Panc1 (cell line): ENCODE data around the gene CYP27A1. TPM values are rescaled to one million over a fixed set of nuclear protein-coding genes. Genes with fewer than 3 reads are reported as not detected.

Experiments
- ATAC-seq: fragments of 200-7000 bp; cut with Tn5 transposase; 2 replicates; pipeline ENCODE4 v1.9.1; 2020; ENCODE audit warnings: mild to moderate bottlenecking, moderate library complexity
- BruUV-seq: library from RNA; stranded (reverse); fragments of 400-500 nt; replicated peaks from 2 replicates; lab custom pipeline; 2021; lab: Mats Ljungman, UMichigan
- CTCF ChIA-PET: fragments of 300-600 bp; sonication (Branson Sonifier 250); formaldehyde crosslinking; loops from one replicate; lab custom pipeline; 2022; ENCODE audit warnings: antibody characterized with exemption; lab: Charles Lee
- POLR2A ChIA-PET: fragments of 300-600 bp; sonication (Branson Sonifier 250); formaldehyde crosslinking; loops from one replicate; lab custom pipeline; 2022; ENCODE audit warnings: antibody characterized with exemption; lab: Charles Lee
- DNase-seq: peaks from one replicate; pipeline ENCODE4 v3.0.0-alpha.2; 2010; ENCODE audit warnings: low read depth, low spot score
- H3K27ac ChIP-seq: 2 replicates; pipeline ENCODE4 v1.5.1; 2011; ENCODE audit warnings: mild to moderate bottlenecking, low read length, inconsistent platforms
- H3K27me3 ChIP-seq: fragments of 200-500 bp; sonication (Bioruptor generic); 2 replicates; pipeline ENCODE4 v1.6.0; 2014; ENCODE audit warnings: low read length, inconsistent platforms; ENCODE audit not compliant: control insufficient read depth, insufficient read depth
- H3K36me3 ChIP-seq: fragments of 200-500 bp; sonication (Bioruptor generic); 2 replicates; pipeline ENCODE4 v1.5.1; 2014; ENCODE audit warnings: inconsistent platforms, mild to moderate bottlenecking, low read length, moderate library complexity; ENCODE audit not compliant: control insufficient read depth, insufficient read depth
- H3K4me1 ChIP-seq: 2 replicates; pipeline ENCODE4 v1.5.1; 2011; ENCODE audit warnings: inconsistent platforms, mild to moderate bottlenecking, low read length, moderate library complexity; ENCODE audit not compliant: control insufficient read depth, insufficient read depth
- H3K4me3 ChIP-seq, 2 experiments: 2 replicates each; pipeline ENCODE4 v1.5.1; 2011 to 2012; ENCODE audit warnings: low read depth in 2 of 2, low read length in 2 of 2, mild to moderate bottlenecking in 2 of 2, inconsistent platforms in 1 of 2, moderate library complexity in 1 of 2
- H3K9me3 ChIP-seq: fragments of 200-500 bp; sonication (Bioruptor generic); 2 replicates; pipeline ENCODE4 v1.5.1; 2014; ENCODE audit warnings: low read depth, mild to moderate bottlenecking, inconsistent platforms, low read length, moderate library complexity; ENCODE audit not compliant: control insufficient read depth, insufficient read depth
- POLR2AphosphoS5 ChIP-seq: IDR thresholded peaks from 2 replicates; pipeline ENCODE4 v1.6.1; 2012; ENCODE audit warnings: mild to moderate bottlenecking, low read depth, low read length, moderate library complexity
- SIN3A ChIP-seq: IDR thresholded peaks from 2 replicates; pipeline ENCODE4 v1.6.1; 2012; ENCODE audit warnings: low read depth, mild to moderate bottlenecking, low read length, moderate library complexity, borderline replicate concordance; ENCODE audit not compliant: insufficient read depth
- TCF7L2 ChIP-seq: IDR thresholded peaks from 2 replicates; pipeline ENCODE4 v1.6.1; 2011; ENCODE audit warnings: mild to moderate bottlenecking, low read depth, low read length, inconsistent platforms
- in situ Hi-C: cut with HindIII; loops from 2 replicates; pipeline ENCODE4 v1.10.0; 2016; ENCODE audit warnings: low sequenced_read_pairs, low pct_unique_long_range_greater_than_20kb
- intact Hi-C: fragments of 100-400 bp; cut with micrococcal nuclease; formaldehyde crosslinking; loops from one replicate; pipeline ENCODE4 v1.10.0; 2022; ENCODE audit not compliant: unreplicated experiment
- total RNA-seq: library from RNA; stranded (reverse); gene quantifications from one replicate; pipeline ENCODE4 v1.2.1, GENCODE V29; 2021; ENCODE audit not compliant: unreplicated experiment
- TF ChIP-seq, protein P1 (sequence below), 2 experiments: IDR thresholded peaks; 2 replicates each; pipeline ENCODE4 v1.6.1; 2011 to 2012; ENCODE audit warnings: low read depth in 2 of 2, control low read depth in 1 of 2, low read length in 1 of 2, mild to moderate bottlenecking in 1 of 2, moderate library complexity in 1 of 2; ENCODE audit not compliant: insufficient read depth in 1 of 2
- TF ChIP-seq, protein P2 (sequence below): fragments of 450-650 bp; IDR thresholded peaks from 2 replicates; pipeline ENCODE4 v1.5.1; 2017; ENCODE audit warnings: mild to moderate bottlenecking

Gene CYP27A1
- total RNA-seq, 1 experiment from 2014 or later = 7.7 TPM

DNA sequence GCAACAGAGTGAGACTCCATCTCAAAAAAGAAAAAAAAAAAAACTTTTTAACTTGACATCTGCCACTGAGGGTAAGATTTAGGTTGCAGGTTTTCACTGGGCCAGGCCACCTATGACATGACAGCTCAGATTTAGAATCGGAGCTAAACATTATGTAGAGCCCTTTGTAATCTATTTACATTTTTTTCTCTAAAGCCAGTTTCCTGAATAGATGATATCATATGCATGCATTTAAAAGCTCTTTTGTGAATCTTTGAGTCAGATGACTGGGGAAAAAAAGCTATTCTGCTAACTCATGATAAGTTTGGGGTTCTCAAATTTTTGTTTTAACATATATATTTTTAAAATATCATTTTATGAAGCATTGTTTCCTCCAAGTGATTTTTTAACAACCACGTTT lies 28.3 kb downstream of the CYP27A1 start:
- Histone ChIP-seq H3K9me3 (no peaks in the 10 kb centered on the region), H3K4me3 (no peak overlapping the region), H3K36me3 (no peaks in the 10 kb centered on the region), H3K27me3 (no peaks in the 10 kb centered on the region), H3K27ac (no peak overlapping the region), H3K4me1 (peaks cover 4% of the 10 kb centered on the region; the same call in 1 of the 2 replicates)
- ATAC-seq = no peak
- DNase-seq = no peak
- BruUV-seq = no TSS peak
- intact Hi-C loops = no loop called here
- in situ Hi-C loops = no loop called here
- CTCF ChIA-PET = no interaction called here
- TF ChIP-seq, protein P1, sequence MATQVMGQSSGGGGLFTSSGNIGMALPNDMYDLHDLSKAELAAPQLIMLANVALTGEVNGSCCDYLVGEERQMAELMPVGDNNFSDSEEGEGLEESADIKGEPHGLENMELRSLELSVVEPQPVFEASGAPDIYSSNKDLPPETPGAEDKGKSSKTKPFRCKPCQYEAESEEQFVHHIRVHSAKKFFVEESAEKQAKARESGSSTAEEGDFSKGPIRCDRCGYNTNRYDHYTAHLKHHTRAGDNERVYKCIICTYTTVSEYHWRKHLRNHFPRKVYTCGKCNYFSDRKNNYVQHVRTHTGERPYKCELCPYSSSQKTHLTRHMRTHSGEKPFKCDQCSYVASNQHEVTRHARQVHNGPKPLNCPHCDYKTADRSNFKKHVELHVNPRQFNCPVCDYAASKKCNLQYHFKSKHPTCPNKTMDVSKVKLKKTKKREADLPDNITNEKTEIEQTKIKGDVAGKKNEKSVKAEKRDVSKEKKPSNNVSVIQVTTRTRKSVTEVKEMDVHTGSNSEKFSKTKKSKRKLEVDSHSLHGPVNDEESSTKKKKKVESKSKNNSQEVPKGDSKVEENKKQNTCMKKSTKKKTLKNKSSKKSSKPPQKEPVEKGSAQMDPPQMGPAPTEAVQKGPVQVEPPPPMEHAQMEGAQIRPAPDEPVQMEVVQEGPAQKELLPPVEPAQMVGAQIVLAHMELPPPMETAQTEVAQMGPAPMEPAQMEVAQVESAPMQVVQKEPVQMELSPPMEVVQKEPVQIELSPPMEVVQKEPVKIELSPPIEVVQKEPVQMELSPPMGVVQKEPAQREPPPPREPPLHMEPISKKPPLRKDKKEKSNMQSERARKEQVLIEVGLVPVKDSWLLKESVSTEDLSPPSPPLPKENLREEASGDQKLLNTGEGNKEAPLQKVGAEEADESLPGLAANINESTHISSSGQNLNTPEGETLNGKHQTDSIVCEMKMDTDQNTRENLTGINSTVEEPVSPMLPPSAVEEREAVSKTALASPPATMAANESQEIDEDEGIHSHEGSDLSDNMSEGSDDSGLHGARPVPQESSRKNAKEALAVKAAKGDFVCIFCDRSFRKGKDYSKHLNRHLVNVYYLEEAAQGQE (IDR thresholded peaks at IDR 0.05; ENCODE audit: insufficient read depth in 1 of 2, low read depth in 2 of 2, low read length in 1 of 2) = no peak
- TF ChIP-seq, protein P2, sequence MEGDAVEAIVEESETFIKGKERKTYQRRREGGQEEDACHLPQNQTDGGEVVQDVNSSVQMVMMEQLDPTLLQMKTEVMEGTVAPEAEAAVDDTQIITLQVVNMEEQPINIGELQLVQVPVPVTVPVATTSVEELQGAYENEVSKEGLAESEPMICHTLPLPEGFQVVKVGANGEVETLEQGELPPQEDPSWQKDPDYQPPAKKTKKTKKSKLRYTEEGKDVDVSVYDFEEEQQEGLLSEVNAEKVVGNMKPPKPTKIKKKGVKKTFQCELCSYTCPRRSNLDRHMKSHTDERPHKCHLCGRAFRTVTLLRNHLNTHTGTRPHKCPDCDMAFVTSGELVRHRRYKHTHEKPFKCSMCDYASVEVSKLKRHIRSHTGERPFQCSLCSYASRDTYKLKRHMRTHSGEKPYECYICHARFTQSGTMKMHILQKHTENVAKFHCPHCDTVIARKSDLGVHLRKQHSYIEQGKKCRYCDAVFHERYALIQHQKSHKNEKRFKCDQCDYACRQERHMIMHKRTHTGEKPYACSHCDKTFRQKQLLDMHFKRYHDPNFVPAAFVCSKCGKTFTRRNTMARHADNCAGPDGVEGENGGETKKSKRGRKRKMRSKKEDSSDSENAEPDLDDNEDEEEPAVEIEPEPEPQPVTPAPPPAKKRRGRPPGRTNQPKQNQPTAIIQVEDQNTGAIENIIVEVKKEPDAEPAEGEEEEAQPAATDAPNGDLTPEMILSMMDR = no peak
- TF ChIP-seq SIN3A (no peak), POLR2AphosphoS5 (no peak), TCF7L2 (no peak)
- POLR2A ChIA-PET = no interaction called here

DNA sequence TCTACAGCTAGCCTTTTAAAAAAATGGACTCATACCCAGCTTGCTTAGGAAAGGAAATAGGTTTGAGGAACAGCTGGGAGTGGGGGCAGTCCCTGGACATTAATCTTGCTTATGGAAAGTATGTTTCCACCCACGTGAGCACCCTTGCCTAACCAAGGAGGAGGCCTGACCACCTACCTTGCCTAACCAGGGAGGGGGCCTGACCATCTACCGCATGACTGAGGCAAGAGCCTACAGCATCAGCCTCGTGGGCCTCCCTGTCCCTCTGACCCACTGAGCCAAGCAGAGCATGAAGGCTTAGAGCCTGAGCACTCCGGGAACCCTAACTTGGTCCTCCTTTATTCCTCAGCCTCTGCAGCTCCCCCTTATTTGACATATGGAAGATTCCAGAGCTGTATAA lies 29.4 kb downstream of the CYP27A1 start:
- H3K4me3 ChIP-seq = no peak overlapping the region
- no peak for ATAC-seq
- H3K36me3 ChIP-seq = no peaks in the 10 kb centered on the region
- H3K9me3 ChIP-seq = no peaks in the 10 kb centered on the region
- ChIA-PET POLR2A (no interaction called here), CTCF (no interaction called here)
- H3K4me1 ChIP-seq = peaks cover 2% of the 10 kb centered on the region; the same call in 1 of the 2 replicates
- TF ChIP-seq POLR2AphosphoS5 (no peak), SIN3A (no peak), TCF7L2 (no peak)
- TF ChIP-seq, protein P1 (IDR thresholded peaks at IDR 0.05; ENCODE audit: insufficient read depth in 1 of 2, low read depth in 2 of 2, low read length in 1 of 2) = no peak
- TF ChIP-seq, protein P2 = no peak
- H3K27ac ChIP-seq = no peak overlapping the region
- H3K27me3 ChIP-seq = no peaks in the 10 kb centered on the region
- in situ Hi-C loops (no loop called here), intact Hi-C loops (no loop called here)
- no peak for DNase-seq
- BruUV-seq = no TSS peak
